COR-L47 (cell line): ENCODE data around the gene KIR2DL1.
"Not testable (repeated sequence)": the region's sequence is repeated elsewhere in the genome, so short reads cannot be mapped to it uniquely, and the experiment has no call there.

Experiments
- DNase-seq: peaks from one replicate; lab custom pipeline; 2025; lab: John Stamatoyannopoulos, UW

KIR2DL1 gene

DNA sequence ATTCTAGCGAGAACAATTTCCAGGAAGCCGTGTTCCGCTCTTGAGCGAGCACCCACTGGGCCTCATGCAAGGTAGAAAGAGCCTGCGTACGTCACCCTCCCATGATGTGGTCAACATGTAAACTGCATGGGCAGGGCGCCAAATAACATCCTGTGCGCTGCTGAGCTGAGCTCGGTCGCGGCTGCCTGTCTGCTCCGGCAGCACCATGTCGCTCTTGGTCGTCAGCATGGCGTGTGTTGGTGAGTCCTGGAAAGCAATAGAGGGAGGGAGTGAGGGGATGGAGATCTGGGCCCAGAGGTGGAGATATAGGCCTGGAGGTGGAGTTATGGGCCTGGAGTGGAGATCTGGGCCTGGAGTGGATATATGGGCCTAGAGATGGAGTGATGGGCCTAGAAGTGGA, at the start of gene KIR2DL1:
Gene KIR2DL1, plus strand, starts transcription at position 148 of the 400 bp plus-strand sequence. Its CDS starts 58 bp downstream, at position 206.
- not testable (repeated sequence) for DNase-seq

DNA sequence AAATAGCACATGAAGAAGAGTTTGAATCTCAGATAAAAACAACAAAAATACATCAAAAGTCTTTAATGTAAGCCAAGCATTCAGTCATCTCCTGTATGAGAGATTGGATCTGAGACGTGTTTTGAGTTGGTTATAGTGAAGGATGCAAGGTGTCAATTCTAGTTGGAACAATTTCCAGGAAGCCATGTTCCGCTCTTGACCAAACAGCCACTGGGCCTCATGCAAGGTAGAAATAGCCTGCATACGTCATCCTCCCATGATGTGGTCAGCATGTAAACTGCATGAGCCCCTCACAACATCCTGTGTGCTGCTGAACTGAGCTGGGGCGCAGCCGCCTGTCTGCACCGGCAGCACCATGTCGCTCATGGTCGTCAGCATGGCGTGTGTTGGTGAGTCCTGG, 45.5 kb upstream of the KIR2DL1 start, which contains the start of gene KIR3DL3:
Gene KIR3DL3, plus strand, starts transcription at position 301 of the 400 bp plus-strand sequence. Its CDS starts 55 bp downstream, at position 356.
- DNase-seq: no peak

DNA sequence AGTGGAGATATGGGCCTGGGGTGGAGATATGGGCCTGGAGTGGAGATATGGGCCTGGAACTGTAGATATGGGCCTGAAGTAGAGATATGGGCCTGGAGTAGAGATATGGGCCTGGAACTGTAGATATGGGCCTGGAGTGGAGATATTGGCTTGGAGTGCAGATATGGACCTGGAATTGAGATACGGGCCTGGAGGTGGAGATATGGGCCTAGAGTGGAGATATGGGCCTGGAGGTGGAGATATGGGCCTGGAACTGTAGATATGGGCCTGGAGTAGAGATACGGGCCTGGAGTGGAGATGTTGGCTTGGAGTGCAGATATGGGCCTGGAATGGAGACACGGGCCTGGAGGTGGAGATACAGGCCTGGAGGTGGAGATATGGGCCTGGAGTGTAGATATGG, 44.9 kb upstream of the KIR2DL1 start:
- no peak for DNase-seq

DNA sequence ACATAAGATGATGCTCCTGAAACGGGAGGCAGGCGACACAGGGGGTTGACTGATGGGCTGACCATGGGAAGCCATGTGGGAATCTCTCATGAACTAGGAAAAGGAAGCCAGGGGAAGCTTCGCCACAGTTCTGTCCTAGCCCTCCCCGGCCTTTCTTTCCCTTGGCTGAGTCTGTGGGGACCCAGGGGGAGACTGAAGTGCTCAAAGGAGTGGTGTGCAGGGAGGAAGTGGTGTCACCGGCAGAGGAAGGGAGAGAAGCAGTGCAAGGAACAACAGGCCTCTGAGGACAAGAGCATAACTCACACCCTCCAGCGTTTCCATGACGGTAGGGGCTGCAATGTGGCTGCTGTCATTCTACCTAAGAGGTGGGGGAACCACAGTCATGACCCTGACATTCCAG, 44.3 kb upstream of the KIR2DL1 start:
- DNase-seq: no peak

DNA sequence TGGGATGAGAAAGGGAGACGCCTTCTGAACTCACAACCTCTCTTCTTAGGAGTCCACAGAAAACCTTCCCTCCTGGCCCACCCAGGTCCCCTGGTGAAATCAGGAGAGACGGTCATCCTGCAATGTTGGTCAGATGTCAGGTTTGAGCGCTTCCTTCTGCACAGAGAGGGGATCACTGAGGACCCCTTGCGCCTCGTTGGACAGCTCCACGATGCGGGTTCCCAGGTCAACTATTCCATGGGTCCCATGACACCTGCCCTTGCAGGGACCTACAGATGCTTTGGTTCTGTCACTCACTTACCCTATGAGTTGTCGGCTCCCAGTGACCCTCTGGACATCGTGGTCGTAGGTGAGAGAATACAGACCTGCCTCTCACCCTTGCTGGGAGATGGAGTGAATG, 42.0 kb upstream of the KIR2DL1 start:
- DNase-seq: no peak

DNA sequence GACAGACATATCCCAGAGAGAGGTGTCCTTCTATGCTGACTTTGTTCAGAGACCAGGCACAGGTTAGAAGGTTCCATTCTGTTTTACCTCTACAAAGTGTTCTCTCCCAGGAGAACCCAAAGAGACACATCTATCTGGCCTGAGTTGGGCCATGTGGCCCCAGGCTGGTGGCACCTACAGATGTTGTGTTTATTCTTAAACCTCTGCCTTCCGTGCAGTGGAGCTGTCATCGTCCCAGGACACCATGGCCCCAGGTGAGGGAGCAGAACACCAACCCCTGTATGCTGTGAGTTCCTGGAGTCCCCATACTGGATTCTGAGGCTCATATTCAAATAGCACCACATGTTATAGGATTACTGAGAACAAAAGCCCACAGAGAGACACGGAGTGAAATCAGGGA, 41.4 kb upstream of the KIR2DL1 start:
- no peak for DNase-seq

DNA sequence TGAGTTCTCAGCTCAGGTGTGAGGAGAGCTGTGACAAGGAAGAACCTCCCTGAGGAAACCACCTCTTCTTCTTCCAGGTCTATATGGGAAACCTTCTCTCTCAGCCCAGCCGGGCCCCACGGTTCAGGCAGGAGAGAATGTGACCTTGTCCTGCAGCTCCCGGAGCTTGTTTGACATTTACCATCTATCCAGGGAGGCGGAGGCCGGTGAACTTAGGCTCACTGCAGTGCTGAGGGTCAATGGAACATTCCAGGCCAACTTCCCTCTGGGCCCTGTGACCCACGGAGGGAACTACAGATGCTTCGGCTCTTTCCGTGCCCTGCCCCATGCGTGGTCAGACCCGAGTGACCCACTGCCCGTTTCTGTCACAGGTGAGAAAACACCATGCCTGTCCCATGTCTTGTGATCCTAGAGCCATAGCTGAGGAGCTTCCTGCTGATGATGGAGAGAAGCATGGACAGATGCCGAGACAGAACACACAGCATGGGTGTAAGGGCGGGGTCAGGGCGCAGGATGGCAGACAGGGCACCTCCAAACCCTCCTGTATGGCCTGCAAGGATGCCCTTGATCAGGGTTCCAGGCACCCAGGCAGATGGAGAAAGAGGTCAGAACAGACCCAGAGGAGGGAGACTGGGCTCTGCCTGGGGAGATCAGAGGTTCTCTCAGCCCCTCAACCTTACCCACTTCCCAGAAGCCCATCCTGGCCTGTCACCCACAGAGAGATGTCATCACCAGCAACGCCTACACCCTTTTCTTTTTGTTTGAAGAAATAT, 40.0 kb upstream of the KIR2DL1 start:
- DNase-seq: no peak

DNA sequence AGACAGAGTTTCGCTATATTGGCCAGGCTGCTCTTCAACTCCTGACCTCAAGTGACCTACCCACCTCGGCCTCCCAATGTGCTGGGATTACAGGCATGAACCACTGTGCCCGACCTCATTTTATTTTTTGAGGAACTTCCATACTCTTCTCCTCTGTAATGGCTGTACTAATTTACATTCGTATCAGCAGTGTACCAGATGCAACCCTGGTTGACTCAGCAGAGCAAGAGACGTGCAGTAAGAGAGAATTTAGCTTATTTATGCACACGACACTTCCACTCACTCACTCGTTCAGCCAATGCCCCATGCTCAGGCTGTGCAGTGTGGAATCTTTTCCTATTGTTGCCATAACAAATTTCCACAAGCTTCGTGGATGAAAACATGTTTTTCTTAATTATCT, 38.4 kb upstream of the KIR2DL1 start:
- DNase-seq: no peak

DNA sequence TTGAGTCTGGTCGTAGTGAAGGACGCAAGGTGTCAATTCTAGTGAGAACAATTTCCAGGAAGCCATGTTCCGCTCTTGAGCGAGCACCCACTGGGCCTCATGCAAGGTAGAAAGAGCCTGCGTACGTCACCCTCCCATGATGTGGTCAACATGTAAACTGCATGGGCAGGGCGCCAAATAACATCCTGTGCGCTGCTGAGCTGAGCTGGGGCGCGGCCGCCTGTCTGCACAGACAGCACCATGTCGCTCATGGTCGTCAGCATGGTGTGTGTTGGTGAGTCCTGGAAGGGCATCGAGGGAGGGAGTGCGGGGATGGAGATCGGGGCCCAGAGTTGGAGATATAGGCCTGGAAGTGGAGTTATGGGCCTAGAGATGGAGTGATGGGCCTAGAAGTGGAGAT, 31.3 kb upstream of the KIR2DL1 start, which contains the start of gene KIR2DL3:
Gene KIR2DL3, plus strand, starts transcription at position 208 of the 400 bp plus-strand sequence. Its CDS starts 33 bp downstream, at position 241.
- not testable (repeated sequence) for DNase-seq

DNA sequence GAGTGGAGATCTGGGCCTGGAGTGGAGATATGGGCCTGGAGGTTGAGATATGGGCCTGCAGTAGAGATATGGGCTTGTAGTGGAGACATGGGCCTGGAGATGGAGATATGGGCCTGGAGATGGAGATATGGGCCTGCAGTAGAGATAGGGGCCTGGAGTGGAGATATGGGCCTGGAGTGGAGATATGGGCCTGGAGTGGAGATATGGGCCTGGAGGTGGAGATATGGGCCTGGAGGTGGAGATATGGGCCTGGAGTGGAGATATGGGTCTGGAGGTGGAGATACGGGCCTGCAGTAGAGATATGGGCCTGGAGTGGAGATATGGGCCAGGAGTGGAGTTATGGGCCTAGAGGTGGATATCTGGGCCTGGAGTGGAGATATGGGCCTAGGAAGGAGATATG, 30.9 kb upstream of the KIR2DL1 start:
- DNase-seq: no peak

DNA sequence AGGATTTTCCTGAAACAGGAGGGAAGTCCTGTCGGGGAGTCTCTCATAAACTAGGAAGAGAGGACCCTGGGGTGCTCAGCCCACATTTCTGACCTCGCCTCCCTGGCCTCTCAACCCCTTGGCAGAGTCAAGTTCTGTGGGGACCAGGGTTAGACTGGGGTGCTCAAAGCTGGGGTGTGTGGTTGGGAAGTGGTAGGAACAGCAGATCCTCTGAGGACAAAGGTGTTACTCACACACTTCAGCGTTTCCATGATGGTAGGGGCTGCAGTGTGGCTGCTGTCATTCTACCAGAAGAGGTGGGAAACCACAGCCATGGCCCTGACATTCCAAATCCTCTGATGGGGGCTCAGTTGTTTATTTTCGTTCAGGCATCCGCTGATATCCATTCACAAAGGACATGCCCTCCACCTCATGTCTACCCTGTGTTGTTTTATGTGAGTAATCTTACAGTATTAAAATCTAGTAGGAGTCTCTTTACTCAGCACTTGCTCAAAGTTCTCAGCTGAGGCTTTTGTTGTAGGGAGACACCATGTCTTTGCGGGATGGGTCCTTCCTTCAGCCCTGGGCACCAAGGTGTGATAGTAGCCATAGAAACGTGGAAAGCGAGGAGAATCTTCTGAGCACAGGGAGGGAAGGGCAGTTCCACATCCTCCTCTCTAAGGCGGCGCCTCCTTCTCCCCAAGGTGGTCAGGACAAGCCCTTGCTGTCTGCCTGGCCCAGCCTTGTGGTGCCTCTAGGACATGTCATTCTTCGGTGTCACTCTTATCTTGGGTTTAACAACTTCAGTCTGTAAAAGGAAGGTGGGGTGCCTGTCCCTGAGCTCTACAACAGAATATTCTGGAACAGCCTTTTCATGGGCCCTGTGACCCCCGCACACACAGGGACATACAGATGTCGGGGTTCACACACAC, 29.8 kb upstream of the KIR2DL1 start:
- no peak for DNase-seq

DNA sequence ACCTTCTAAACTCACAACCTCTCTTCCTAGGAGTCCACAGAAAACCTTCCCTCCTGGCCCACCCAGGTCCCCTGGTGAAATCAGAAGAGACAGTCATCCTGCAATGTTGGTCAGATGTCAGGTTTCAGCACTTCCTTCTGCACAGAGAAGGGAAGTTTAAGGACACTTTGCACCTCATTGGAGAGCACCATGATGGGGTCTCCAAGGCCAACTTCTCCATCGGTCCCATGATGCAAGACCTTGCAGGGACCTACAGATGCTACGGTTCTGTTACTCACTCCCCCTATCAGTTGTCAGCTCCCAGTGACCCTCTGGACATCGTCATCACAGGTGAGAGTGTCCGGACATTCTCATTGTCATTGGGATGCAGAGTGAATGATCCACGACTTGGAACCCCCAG, 27.6 kb upstream of the KIR2DL1 start:
- DNase-seq: not testable (repeated sequence)

DNA sequence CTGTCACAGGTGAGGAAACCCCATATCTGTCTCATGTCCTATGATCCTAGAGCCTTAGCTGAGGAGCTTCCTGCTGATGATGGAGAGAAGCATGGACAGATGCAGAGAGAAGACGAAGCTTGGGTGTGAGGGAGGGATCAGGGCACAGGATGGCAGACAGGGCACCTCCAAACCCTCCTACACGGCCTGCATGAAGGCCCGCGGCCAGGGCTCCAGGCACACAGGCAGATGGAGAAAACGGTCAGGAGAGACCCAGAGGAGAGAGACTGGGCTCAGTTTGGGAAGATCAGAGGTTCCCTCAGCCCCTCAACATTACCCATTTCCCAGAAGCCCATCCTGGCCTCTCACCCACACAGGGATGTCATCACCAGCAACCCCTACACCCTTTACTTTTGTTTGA, 25.5 kb upstream of the KIR2DL1 start:
- DNase-seq: not testable (repeated sequence)

DNA sequence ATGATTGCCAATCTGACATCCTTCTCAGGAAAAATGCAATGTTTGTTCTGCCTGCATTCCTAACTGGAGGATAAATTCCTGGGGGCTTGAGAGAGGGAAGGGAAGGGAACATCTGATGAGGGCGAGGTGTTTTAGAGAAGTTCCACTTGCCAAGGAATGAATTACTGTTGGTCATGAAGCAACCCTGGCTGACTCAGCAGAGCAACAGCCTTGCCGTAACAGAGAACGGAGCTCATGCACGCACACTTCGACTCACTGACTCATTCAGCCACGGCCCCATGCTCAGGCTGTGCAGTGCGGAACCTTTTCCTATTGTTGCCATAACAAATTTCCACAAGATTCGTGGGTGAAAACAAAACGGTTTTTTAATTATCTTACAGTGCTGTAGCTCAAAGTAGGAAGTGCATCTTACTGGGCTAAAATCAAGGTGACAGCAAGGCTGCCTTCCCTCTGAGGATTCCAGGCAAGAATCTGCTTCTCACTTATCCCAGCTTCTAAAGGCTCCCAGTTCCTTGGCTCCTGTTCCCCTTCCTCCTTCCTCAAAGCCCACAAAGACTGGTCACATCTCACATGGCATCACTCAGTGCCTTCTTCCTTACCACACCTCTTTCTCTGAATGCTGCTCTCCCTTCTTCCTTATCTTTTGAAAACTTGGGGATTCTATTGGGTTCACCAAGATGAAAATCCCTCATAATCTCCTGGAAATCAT, 21.8 kb upstream of the KIR2DL1 start:
- DNase-seq: not testable (repeated sequence)

DNA sequence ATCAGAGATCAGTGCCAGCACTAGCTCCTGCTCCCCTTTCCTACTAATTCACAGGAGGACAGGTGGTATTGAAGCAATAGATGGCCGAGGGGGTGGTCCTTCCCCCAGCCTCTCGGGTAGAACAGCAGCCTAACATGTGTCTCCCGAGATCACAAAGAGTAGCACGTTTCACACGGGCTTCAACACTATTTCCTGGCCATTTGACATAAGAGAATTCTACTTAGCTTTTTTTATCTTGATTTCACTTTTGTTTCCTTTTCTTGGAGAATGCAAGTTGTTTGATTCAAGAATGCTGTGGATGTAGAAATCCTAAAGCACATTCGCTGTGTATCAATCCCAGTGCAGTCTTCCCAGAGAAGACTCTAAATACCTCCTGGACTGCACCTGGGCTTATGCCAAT, 19.3 kb upstream of the KIR2DL1 start:
- DNase-seq: not testable (repeated sequence)

DNA sequence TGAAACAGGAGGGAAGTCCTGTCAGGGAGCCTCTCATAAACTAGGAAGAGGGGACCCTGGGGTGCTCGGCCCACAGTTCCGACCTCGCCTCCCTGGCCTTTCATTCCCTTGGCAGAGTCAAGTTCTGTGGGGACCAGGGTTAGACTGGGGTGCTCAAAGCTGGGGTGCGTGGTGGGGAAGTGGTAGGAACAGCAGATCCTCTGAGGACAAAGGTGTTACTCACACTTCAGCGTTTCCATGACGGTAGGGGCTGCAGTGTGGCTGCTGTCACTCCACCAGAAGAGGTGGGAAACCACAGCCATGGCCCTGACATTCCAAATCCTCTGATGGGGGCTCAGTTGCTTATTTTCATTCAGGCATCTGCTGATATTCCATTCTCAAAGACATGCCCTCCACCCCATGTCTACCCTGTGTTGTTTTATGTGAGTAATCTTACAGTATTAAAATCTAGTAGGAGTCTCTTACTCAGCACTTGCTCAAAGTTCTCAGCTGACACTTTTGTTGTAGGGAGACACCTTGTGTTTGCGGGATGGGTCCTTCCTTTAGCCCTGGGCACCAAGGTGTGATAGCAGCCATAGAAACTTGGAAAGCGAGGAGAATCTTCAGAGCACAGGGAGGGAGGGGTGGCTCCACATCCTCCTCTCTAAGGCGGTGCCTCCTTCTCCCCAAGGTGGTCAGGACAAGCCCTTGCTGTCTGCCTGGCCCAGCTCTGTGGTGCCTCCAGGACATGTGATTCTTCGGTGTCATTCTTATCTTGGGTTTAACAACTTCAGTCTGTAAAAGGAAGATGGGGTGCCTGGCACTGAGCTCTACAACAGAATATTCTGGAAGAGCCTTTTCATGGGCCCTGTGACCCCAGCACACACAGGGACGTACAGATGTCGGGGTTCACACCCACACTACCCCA, 13.1 kb upstream of the KIR2DL1 start:
- not testable (repeated sequence) for DNase-seq

DNA sequence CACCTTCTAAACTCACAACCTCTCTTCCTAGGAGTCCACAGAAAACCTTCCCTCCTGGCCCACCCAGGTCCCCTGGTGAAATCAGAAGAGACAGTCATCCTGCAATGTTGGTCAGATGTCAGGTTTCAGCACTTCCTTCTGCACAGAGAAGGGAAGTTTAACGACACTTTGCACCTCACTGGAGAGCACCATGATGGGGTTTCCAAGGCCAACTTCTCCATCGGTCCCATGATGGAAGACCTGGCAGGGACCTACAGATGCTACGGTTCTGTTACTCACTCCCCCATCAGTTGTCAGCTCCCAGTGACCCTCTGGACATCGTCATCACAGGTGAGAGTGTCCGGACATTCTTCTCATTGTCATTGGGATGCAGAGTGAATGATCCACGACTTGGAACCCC, 11.0 kb upstream of the KIR2DL1 start:
- DNase-seq: not testable (repeated sequence)

DNA sequence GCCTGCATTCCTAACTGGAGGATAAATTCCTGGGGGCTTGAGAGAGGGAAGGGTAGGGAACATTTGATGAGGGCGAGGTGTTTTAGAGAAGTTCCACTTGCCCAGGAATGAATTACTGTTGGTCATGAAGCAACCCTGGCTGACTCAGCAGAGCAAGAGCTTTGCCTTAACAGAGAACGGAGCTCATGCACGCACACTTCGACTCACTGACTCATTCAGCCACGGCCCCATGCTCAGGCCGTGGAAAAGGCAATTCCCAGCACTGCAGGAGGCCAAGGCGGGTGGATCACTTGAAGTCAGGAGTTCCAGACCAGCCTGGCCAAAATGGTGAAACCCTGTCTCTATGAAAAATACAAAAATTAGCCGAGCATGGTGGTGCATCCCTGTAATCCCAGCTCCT, 5.4 kb upstream of the KIR2DL1 start:
- DNase-seq: not testable (repeated sequence)

DNA sequence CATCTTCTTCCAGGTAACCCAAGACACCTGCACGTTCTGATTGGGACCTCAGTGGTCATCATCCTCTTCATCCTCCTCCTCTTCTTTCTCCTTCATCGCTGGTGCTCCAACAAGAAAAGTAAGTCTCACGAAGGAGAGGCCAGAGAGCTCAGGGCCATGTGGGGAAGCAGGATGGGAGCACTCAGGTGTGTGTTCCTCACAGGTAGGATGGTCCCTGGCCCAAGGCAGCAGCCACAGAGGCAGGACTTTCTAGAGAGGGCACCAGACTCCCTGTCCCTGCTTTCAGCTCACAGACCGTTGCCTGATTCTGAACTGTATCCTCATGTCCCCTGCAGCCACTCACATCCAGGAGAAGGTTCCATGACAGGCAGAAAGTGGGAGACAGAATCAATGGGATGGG, 3.1 kb upstream of the KIR2DL1 start:
- not testable (repeated sequence) for DNase-seq

DNA sequence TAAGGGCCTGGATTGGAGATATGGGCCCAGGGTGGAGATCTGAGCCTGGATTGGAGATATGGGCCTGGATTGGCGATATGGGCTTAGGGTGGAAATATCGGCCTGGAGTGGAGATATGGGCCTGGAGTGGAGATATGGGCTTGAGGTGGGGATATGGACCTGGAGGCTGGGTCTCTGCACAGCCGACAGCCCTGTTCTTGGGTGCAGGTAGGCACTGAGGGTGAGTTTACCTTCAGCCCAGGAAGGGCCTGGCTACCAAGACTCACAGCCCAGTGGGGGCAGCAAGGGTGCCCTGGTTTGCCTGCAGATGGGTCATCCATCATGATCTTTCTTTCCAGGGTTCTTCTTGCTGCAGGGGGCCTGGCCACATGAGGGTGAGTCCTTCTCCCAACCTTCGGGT, 918 bp downstream of the KIR2DL1 start:
- not testable (repeated sequence) for DNase-seq
